Activated CD4-positive, alpha-beta T cell treated with anti-CD3 and anti-CD28 coated beads for 1 hour (primary cell): ENCODE results near the gene F10.
A peak's percentile ranks its signal among the peaks of the same experiment; 100 is the strongest.
"Not testable (repeated sequence)": the region's sequence is repeated elsewhere in the genome, so short reads cannot be mapped to it uniquely, and the experiment has no call there.

Source experiments
- DNase-seq: peaks from one replicate; pipeline ENCODE4 v3.0.0-alpha.2; 2020

F10 gene

DNA sequence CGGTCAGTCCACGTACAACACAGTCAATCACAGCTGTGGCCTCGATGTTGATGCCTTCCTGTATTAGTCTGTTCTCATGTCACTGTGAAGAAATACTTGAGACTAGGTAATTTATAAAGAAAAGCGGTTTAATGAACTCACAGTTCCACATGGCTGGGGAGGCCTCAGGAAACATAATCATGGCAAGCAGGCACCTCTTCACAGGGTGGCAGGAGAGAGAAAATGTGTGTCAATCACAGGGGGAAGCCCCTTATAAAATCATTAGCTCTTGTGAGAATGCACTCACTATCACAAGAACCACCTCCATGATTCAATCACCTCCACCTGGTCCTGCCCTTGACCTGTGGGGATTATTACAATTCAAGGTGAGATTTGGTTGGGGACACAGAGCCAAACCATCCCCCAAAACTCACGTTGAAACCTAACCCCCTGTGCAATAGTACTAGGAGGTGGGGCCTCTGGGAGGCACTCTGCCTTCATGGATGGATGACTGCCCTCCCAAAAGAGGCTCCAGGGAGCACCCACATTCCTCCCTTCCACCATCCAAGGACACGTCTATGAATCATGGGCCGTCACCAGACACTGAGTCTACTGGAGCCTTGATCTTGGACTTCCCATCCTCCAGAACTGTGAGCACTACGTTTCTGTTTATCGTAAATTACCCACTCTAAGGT is 33.5 kb downstream of the F10 start:
- DNase-seq = no peak

DNA sequence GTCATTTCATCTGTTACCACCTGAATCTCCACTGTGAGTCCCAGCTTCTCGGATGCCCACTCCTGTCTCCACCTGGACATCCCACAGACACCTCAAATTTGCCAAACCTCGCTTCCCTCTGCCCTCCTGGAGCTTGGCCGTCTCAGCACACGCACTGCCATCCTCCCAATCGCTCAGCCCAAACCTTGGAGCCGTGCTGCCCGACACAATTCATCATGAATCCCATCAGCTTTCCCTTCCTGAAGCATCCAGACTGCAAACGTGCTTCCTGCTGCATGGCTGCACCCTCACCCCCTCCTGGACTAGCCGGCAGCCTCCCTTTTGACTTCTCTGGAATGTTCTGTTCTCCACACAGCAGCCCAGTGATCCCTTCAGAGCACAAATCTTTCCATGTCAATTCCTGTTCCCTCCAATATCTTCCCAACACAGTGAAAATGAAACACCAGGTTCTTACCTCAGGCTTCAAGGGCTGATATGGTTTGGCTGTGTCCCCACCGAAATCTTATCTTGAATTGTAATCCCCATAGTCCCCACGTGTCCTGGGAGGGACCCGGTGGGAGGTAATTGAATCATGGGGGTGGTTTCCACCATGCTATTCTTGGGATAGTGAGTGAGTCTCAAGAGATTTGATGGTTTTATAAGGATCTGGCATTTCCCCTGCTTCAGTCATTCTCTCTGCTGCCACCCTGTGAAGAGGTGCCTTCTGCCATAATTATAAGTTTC is 34.8 kb downstream of the F10 start:
- DNase-seq = no peak

DNA sequence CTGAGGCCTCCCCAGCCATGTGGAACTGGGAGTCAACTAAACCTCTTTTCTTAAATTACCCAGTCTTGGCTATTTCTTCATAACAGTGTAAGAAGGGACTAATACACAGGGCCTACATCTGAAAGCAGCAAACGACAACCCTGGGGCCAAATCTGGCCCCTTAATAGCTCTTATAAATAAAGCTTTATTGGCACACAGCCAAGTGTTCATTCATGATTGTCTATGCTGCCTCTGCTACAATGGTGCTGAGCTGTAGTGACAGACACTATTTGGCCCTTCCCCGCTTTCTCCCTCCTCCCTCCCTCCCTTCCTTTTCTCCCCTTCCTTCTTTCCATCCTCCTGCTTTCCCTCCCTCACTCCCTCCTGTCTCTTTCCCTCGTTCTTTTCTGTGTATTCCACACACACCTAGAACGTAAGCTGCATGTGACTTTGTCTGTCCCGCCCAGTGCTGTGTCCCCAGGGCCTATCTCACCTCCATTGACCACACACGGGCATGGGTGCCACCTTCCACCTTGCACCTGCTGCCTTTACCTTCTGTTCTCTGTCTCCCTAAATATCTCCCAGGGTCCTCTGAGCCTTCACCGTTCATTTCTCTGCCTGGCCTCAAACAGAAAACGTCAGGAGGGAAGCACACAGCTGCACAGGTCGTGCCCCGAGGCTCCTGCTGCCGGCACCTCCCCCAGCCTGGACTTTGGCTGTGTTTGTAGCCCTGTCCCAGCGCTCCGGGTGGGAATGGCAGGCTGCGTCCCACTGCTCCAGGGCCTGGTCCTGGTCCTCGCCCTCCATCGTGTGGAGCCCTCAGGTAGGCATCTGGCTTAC is 35.5 kb downstream of the F10 start, which contains the start of gene PROZ:
Gene PROZ, plus strand, starts transcription at position 720 of the 819 bp plus-strand sequence. Its CDS starts 13 bp downstream, at position 733.
- no peak for DNase-seq

DNA sequence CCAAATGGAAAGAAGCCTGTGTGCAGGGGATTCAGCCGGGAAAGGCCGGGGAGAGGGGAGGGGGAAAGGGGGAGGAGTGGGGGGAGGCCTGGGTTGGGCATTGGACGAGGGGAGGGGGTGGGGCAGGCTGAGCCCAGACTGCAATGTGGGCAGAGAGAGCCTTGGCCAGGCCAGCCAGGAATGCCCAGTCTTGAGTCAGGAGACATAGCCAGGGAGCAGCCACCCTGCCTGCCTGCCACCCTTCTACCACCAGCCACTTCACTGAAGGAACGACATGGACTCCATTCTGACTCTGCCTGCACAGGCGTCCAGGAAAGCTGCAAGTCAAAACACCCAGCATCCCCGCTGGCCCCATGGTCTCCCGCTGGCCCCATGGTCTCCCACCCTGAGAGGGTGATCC is 36.3 kb downstream of the F10 start:
- no peak for DNase-seq

DNA sequence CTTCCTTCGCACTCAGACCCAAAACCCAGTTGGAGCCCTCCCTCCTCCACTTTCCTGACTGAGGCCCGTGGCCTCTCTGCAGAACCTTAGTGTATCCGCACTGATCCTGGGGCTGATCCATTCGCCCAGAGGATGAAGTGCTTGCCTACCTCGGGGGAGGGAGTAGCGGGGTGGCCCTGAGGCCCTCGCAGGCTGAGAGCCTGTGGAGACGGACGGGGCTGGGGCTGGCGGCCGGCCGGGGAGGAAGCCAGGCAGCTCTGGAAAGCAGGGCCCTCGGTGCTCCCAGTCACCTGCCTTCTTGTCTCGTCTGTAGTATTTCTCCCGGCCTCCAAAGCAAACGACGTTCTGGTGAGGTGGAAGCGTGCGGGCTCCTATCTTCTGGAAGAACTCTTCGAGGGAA is 37.1 kb downstream of the F10 start:
- DNase-seq = no peak

DNA sequence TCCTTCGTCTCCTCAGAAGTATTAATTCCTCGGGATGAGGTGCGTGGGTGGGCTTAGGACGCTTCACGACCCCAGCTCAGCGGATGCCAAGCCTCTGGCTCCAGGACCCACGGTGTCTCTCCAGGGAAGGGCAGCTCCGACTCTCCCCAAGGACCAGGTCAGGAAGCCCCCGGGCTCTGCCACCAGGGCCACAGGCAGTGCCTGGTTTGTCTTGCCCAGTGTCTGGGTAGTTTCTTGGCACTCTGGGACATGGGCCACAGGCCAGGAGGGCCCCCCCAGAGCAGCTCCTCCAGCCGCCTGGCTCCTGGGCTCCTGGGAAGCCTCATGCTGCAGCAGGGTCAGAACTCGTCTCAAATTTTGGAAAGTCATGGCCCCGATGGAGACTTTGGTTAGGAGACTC is 38.4 kb downstream of the F10 start:
- no peak for DNase-seq

DNA sequence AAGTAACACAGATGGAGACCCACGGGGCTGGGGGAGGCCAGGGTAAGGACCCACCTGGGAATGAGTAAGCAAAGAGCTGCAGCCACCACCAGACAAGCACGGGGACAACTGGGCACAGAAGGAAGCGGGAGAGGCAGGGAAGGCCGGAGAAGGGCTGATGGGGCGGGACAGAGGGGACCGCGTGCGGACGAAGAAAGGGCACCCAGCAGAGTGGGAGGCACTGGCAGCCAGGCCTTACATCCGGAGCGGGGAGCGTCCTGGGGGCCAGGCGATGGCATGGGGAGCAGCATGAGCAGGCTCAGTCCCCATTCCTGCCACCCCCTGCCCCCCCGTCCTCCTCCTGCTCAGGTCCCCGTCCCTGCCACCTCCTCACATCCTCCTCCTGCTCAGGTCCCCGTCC is 38.8 kb downstream of the F10 start:
- no peak for DNase-seq

DNA sequence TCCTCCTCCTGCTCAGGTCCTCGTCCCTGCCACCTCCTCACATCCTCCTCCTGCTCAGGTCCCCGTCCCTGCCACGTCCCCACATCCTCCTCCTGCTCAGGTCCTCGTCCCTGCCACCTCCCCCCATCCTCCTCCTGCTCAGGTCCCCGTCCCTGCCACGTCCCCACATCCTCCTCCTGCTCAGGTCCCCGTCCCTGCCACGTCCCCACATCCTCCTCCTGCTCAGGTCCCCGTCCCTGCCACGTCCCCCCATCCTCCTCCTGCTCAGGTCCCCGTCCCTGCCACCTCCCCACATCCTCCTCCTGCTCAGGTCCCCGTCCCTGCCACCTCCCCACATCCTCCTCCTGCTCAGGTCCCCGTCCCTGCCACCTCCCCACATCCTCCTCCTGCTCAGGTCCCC is 39.4 kb downstream of the F10 start:
- not testable (repeated sequence) for DNase-seq

DNA sequence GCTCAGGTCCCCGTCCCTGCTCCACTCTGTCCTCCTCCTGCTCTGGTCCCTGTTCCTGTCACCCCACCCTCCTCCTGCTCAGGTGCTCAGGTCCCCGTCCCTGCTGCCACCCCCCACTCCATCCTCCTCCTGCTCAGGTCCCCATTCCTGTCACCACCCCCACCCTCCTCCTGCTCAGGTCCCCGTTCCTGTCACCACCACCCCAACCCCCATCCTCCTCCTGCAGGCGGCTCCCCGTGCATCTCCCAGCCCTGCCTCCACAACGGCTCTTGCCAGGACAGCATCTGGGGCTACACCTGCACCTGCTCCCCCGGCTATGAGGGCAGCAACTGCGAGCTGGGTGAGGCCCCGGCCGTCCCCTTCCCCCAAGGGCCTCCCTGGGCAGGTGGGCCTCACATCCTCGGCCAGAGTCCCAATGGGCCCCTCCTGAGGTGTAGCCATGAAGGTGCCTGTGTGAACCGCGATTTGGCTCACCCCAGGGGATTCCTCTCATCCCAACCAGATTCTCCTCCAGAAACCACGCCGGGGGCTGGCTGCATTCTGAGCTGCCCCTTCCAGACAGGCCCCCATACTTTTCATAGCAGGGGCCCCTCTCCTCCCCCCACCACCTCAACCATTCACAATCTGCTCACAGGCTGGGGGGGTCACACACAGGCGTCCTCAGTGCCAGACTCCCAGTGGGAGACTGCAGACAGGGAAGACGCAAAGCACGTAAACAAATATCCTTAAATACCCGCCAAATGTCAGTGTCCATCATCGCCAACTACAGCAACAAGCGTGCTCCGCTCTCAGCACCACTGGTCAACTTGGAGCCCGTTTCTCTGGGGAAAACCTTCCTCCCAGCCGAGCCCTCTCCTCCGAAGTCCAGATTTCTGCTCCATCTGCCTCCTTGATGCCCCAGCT is 40.4 kb downstream of the F10 start:
- no peak for DNase-seq

DNA sequence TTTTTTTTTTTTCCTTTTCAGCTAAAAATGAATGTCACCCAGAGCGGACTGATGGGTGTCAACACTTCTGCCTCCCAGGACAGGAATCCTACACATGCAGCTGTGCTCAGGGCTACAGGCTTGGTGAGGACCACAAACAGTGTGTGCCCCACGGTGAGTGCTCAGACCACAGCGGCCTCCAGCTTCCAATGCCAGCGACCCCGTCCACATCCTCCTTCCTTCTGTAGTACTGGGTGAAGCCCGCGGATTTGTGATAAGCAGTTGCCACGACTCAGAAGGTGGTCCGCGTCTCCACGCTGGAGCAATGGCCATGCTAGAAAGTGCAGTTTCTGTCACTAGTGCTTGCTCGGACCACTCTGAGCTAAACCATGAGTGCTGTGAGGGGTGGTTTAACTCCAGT is 41.9 kb downstream of the F10 start:
- no peak for DNase-seq

DNA sequence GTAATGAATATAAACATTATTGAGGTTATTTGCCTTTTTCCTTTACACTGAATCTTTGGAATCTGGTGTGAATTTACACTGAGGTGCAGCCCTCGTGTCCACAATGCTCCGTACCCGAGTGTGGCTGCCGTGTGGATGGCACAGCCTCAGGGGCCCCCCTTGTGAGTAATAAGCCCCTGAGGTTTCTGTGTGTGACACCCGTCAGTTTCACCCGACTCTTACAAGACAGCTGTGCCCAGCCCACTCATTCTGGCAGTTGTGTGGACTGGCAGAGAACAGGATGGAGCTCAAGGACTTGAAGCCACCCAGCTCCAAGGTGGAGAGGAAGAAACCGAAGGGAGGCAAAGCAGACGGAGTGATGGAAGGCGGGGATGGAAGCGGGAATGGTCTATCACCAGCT is 43.7 kb downstream of the F10 start:
- DNase-seq = no peak

DNA sequence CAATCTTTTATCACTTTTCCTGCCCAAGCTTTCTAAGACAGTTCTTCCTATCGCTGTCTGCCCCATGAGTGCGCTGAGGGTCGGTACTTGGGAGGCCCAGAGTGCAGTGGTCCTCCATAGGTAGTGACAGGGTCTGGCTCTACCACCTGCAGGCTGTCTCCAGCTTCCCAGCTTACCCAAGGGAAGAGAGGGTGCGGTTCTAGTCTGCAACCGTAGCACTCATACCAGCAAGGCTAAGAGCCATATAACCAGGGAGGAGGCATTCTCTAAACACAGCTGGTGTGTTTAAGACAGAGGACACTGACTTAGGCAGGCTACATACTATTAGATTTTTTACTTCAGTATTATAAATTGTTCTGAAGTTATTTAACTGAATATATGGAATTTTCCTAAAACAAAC is 44.1 kb downstream of the F10 start:
- DNase-seq = no peak

DNA sequence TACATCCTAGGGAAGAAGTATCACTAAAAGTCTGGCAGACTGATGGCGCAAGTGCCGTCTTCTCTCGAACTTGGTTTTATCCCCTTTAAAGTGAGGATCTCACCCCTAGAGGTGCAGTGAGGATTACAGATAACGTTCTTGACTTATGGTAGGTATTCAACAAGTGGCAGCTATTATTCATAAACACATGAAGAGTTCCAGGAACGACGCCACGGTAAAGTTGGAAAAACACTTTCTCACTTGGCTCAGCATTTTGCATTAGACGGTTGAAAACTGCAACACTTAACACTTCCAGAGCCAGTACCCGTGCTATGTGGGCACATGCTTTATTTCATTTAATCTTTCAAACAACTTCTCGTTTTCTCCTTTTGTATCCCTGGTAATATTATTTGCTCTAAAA is 44.6 kb downstream of the F10 start:
- DNase-seq = no peak

DNA sequence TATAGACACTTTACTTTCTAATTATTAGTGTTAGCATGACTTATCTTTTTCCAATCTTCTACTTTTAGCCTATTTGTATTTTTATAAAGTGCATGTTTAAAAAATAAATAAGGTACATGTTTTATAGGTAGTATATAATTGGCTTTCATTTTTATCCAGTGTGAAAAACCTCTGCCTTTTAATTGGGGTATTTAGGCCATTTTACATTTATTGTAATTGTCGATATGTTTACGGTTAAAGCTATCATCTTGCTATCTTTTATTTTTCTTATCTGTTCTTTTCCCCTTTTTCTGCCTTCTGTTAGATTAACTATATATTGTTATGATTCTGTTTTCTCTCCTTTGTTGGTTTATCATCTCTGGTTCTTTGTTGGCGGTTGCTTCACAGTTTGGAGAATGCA is 45.0 kb downstream of the F10 start:
- DNase-seq = no peak

DNA sequence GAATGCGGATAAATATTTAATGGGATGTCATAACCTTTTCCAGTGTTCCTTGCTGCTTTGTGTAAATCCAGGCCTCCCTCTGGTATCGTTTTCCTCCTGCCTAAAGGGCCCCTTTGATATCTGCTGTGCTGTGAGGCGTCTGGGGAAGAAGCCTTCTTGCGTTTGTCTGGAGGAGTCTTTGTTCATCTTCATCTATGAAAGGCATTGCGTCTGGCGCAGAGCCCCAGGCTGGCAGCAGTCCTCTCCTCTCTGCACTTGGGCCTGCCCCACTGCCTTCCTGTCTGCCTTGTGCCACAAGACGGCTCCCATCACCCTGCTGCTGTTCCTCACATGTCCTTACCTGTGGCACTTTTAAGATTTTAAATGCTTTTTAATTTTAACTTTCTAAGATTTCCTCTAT is 45.6 kb downstream of the F10 start:
- no peak for DNase-seq

DNA sequence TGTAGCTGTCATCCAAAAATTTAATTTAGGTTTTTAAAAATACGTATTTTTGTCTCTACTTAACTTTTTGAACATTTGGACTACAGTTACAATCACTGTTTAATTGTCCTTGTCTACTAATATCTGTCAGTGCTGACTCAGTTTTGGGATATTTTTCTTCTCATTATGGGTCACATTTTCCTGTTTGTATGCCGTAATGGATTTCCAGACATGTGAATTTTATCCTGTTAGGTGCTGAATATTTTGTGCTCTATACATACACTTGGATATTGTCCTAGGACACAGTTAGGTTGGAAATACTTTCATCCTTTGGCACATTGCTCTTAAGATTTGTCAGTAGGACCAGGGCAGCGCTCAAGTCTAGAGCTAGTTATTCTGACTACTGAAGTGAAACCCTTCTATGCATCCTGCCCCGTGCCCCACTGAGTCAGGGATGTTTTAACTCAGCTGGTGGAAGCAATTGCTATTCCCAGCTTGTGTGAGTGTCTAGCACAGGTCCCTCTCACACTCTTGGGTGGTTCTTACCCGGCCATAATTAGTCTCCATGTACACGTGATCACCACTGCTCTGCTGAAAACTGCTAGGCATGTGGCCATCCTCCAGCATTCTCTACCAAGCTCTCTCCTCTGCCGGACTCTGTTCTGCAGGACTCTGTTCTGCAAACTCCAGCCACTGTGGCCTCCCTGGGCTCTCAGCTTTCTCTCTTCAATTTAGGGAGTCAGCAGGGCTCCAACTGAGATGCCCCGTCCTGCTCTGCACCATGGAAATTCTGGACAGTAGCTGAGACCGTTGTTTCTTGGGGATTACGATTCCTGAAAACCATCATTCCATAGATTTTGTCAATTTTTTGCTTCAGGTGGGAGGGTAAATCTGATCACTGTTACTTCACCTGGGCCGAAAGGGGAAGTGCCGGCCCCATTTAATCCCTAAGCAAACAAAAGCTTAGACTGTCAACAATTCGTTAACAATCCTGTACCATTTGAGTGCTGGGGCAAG is 47.0 kb downstream of the F10 start:
- no peak for DNase-seq

DNA sequence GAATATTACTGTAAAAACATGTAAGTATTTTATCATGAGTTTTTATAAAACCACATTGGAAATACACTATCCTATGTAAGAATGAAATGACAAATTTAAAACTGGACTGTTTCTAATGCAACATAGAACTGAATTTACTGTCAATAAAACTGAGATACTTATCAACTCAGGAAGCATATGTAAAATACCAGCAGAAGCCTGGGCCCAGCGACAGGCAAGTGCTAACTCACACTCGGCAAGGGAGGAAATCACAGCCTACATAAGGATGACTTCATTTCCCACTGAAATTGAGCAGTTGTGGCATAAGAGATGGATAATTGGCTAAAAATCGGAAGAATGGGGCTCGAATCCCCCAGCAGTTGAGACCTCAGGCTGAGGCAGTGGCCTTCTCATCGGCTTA is 47.9 kb downstream of the F10 start:
- DNase-seq = no peak

DNA sequence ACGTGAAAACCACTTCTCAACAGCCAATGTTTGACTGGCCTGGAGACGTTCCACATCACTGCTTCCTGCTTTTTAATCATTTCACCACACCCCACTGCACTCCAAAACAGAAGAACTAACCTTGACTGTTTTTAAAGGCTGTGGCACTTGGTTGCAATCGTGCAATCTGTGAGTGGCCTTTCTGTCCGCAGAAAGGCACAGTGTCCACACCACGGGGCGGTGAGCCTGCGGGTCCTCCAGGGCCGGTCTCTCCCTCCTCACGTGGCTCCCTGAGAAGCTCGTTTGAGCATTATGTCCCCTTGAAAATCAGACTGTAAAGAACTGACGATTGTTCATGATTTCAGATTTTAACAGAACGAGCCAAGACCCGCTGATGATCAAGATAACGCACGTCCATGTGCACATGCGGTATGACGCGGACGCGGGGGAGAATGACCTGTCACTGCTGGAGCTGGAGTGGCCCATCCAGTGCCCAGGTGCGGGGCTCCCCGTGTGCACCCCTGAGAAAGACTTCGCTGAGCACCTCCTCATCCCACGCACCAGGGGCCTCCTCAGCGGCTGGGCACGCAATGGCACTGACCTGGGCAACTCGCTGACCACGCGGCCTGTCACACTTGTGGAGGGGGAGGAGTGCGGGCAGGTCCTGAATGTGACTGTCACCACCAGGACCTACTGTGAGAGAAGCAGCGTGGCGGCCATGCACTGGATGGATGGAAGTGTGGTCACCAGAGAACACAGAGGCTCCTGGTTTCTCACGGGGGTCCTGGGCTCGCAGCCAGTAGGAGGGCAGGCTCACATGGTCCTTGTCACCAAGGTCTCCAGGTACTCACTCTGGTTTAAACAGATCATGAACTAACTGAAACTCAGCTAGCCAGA is 48.9 kb downstream of the F10 start:
- DNase-seq = no peak

DNA sequence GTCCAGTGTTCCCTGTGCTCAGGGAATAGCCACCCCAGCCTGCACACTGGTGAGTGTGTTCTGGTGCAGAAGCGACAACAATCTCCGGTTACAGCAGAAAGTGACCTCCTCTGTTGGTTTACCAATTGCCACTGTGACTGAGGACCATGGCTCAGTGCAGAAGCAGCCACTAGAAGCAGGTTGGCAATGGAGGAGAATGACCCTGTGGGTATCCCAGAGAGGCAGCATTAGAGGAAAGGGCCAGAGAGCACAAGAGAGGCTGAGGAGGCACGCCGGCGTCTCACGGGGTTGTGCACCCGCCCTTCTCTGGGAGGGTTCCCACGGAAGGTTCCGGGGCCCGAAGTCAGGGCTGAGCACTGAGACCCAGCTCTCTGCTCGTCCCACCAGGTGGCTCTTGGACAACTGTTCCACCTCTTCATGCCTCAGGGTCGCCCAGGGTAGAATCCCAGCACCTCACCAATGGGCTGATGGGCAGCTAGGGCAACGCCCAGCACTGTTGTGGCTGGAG is 49.9 kb downstream of the F10 start:
- no peak for DNase-seq

DNA sequence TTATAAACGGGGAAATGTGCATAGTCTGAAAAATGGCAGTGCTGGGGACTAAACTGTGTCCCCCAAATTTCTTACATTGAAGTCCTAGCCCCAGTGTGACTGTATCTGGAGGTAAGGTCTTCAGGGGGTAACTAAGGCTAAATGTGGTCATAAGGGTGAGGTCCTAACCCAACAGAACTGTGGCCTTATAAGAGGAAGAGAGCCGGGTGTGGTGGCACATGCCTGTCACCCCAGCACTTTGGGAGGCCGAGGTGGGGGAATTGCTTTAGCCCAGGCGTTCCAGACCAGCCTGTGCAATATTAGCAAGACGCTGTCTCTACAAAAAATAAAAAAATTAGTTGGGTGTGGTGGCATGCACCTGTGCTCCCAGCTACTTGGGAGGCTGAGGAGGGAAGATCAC is 53.7 kb downstream of the F10 start:
- DNase-seq = peak; percentile 46
